Kidney epithelial cell (primary cell): ENCODE measurements around the gene COL27A1. TPM values are rescaled to one million over a fixed set of nuclear protein-coding genes. Genes with fewer than 3 reads are reported as not detected.

ENCODE experiments used
- DNase-seq: peaks from one replicate; pipeline ENCODE4 v3.0.0-alpha.2; 2010; ENCODE audit warnings: low read depth
- H3K27me3 ChIP-seq: 2 replicates; pipeline ENCODE4 v1.6.0; 2011; ENCODE audit warnings: low read length; ENCODE audit not compliant: control insufficient read depth, insufficient read depth
- H3K36me3 ChIP-seq: 2 replicates; pipeline ENCODE4 v1.5.1; 2011; ENCODE audit warnings: low read length; ENCODE audit not compliant: control insufficient read depth, insufficient read depth
- H3K4me3 ChIP-seq: 2 replicates; pipeline ENCODE4 v1.5.1; 2011; ENCODE audit warnings: low read depth, mild to moderate bottlenecking, control low read depth, low read length
- total RNA-seq: library from RNA; depleted of rRNA; stranded (reverse); fragments of >200 nt; gene quantifications from 2 replicates; pipeline ENCODE4 v1.2.3, GENCODE V29; 2015
- TF ChIP-seq, protein P1 (sequence below): IDR thresholded peaks from 2 replicates; pipeline ENCODE4 v1.5.1; 2011; ENCODE audit warnings: mild to moderate bottlenecking, moderate library complexity, low read length, control low read depth, inconsistent platforms; ENCODE audit not compliant: insufficient read depth, poor library complexity, severe bottlenecking

The COL27A1 gene
- total RNA-seq, 1 donor from 2014 or later = 8.4 TPM

DNA sequence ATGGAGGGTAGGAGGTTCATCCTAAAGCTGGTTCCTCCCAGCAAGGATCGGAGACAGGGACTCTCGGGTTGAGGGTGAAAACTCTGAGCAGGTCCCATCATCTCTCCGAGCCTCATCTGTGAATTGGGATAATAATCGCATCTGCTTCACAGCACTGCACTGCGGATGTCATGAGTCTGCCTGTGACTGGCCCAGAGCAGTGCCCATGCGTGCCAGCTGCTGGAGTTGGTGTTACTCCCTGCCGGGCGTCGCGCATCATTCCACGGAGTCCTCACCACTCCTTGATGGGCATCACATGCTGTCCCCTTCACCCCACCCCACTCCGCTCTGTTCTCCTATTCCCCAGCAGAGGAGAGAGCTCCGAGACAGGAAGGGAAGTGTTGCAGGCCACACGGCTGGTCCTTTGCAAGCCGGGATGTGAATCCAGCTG is 132.4 kb downstream of the COL27A1 start:
- Histone ChIP-seq H3K36me3 (peaks cover 3% of the 10 kb centered on the region), H3K27me3 (no peaks in the 10 kb centered on the region), H3K4me3 (no peak overlapping the region)
- TF ChIP-seq, protein P1, sequence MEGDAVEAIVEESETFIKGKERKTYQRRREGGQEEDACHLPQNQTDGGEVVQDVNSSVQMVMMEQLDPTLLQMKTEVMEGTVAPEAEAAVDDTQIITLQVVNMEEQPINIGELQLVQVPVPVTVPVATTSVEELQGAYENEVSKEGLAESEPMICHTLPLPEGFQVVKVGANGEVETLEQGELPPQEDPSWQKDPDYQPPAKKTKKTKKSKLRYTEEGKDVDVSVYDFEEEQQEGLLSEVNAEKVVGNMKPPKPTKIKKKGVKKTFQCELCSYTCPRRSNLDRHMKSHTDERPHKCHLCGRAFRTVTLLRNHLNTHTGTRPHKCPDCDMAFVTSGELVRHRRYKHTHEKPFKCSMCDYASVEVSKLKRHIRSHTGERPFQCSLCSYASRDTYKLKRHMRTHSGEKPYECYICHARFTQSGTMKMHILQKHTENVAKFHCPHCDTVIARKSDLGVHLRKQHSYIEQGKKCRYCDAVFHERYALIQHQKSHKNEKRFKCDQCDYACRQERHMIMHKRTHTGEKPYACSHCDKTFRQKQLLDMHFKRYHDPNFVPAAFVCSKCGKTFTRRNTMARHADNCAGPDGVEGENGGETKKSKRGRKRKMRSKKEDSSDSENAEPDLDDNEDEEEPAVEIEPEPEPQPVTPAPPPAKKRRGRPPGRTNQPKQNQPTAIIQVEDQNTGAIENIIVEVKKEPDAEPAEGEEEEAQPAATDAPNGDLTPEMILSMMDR = no peak
- DNase-seq = no peak

DNA sequence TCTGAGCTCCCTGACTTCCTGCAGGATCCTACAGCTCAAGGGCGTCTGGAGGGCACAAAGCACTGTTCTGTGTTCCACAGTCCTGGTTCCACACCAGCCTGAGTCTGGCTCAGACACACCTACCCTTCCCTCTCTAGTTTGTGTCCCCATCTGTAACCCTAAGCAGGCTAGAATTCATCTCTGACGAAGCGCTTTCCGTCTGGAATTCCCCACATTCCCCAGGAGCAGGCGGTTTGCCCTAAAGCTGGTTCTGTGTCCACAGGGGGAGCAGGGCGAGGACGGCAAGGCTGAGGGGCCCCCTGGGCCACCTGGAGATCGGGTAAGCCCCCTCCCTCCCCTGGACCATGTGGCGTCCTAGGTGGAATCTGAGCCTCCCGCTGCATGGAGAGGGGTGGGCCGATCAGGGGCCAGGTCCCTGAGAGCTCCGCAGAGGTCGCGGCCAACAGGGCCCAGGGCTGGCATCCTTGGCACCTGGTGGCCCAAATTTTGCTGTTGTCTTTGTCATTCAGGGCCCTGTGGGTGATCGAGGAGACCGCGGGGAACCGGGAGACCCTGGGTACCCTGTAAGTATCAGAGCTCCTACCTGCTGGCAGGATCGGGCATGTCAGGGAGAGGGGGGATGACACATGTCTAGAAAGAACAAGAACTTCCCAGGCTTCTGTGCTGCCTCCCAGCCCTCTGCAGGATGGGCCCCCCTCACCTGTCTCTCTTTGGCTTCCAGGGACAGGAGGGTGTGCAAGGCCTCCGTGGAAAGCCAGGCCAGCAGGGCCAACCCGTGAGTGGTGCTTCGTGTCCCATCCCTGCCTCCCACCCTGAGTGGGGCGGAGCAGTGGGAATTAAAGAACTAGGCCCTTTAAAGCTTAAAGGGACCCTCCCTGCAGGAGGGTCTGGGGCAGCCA is 133.1 kb downstream of the COL27A1 start:
- Histone ChIP-seq H3K27me3 (no peaks in the 10 kb centered on the region), H3K4me3 (no peak overlapping the region), H3K36me3 (peaks cover 3% of the 10 kb centered on the region)
- TF ChIP-seq, protein P1 = no peak
- DNase-seq = peak; percentile 69

DNA sequence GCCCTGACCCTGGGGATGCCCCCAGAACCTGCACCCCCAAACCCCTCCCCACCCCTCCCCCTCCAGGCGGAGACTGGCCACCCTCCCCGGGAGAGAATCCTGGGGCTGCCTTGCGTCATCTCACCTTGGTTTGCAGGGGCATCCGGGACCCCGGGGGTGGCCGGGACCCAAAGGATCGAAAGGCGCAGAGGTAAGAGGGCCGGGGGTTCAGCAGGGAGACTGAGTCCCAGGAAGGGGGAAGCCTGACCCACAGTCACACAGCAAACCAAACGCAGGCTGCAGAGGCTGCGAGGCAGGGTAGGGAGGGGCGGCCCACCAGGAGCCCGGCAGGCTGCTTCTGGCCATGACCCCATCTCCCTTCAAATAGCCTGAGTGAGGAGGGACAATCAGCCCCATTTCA is 133.8 kb downstream of the COL27A1 start:
- DNase-seq = no peak
- no peak overlapping the region for H3K4me3 ChIP-seq
- TF ChIP-seq, protein P1 = no peak
- peaks cover 3% of the 10 kb centered on the region for H3K36me3 ChIP-seq
- no peaks in the 10 kb centered on the region for H3K27me3 ChIP-seq

DNA sequence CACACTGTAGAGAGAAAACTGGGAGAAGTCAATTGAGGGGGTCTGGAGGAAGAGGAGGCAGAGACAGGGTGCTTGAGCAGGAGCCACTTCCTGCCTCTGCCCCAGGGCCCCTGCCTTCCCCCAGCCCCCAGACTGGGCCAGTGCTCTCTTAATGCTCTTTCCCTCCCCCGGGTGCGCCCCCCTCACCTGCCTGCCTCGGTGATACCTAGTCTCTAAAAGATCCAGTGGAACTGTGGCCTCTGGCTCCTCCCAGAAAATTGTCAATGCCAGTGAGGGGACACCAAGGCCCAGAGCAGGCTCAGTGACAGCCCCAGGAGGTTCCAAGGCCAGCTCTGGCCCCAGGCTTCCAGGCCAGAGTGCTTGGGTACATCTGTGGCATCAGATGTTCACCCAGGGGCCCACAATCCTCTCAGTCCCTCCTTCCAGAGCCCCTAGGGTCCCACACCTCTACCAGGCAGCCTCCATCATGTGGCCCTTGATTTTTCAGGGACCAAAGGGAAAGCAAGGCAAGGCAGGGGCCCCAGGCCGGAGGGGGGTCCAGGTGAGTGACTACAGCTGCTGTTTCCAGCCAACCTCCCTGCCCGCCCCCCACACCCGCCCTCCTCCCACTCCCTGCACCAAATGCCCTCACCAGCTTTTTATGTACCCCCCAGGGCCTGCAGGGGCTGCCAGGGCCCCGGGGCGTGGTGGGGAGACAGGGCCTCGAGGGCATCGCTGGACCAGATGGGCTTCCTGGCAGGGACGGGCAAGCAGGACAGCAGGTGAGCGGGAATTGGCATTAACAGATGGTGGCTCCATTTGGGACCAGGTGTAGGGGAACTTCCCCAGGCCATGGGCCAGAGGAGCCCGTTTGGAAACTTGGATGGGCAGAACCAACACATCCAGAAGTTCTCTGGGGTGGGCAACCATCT is 134.5 kb downstream of the COL27A1 start:
- Histone ChIP-seq H3K4me3 (no peak overlapping the region), H3K36me3 (peaks cover 3% of the 10 kb centered on the region), H3K27me3 (no peaks in the 10 kb centered on the region)
- TF ChIP-seq, protein P1 = no peak
- DNase-seq = no peak

DNA sequence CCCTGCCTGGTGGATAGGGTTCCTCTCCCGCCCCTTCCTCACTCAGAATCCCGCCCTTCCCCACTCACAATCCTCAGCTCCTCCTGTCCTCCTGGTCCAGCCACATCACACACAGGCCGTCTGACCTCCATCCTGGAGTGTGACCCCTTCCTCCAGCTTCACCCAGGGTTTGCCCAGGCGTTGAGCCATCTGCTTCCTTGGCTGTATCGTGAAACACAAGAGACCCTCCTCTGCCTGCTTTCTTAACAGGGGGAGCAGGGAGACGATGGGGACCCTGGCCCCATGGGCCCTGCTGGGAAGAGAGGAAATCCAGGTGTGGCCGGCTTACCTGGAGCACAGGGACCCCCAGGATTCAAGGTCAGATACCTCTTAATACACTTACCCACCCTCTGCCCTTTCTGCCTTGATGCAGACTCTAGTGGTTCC is 135.2 kb downstream of the COL27A1 start:
- TF ChIP-seq, protein P1 = no peak
- DNase-seq = no peak
- H3K36me3 ChIP-seq = peaks cover 1% of the 10 kb centered on the region
- no peak overlapping the region for H3K4me3 ChIP-seq
- H3K27me3 ChIP-seq = no peaks in the 10 kb centered on the region
